ENCODE measurements around the gene SLC1A1.
A peak's percentile ranks its signal among the peaks of the same experiment; 100 is the strongest.

The SLC1A1 gene

GRCh38 chr9:4591123-4591500, 100.8 kb downstream of the SLC1A1 start:
- DNase-seq (ENCODE audit: low read depth) = peak; percentile 54
- TF ChIP-seq CTCF (IDR thresholded peaks at IDR 0.05; ENCODE audit: control insufficient read depth, extremely low read depth, insufficient read depth) = no peak
- H3K4me3 ChIP-seq (ENCODE audit: low read depth, low read length) = no peak overlapping the region

- no peak for DNase-seq (ENCODE audit: low read depth)
- TF ChIP-seq CTCF (IDR thresholded peaks at IDR 0.05; ENCODE audit: control insufficient read depth, extremely low read depth, insufficient read depth) = no peak
- no peak overlapping the region for H3K4me3 ChIP-seq (ENCODE audit: low read depth, low read length)
Observed at GRCh38 chr9:4592295-4592694, 102.0 kb downstream of the SLC1A1 start.

- no peak for DNase-seq (ENCODE audit: low read depth)
- TF ChIP-seq CTCF (IDR thresholded peaks at IDR 0.05; ENCODE audit: control insufficient read depth, extremely low read depth, insufficient read depth) = no peak
- no peak overlapping the region for H3K4me3 ChIP-seq (ENCODE audit: low read depth, low read length)
Observed at GRCh38 chr9:4592886-4593285, 102.6 kb downstream of the SLC1A1 start.

- no peak overlapping the region for H3K4me3 ChIP-seq (ENCODE audit: low read depth, low read length)
- no peak for TF ChIP-seq CTCF (IDR thresholded peaks at IDR 0.05; ENCODE audit: control insufficient read depth, extremely low read depth, insufficient read depth)
- DNase-seq (ENCODE audit: low read depth) = no peak
Observed at GRCh38 chr9:4594545-4594944, 104.3 kb downstream of the SLC1A1 start.

- no peak overlapping the region for H3K4me3 ChIP-seq (ENCODE audit: low read depth, low read length)
- DNase-seq (ENCODE audit: low read depth) = no peak
- TF ChIP-seq CTCF (IDR thresholded peaks at IDR 0.05; ENCODE audit: control insufficient read depth, extremely low read depth, insufficient read depth) = no peak
Observed at GRCh38 chr9:4594994-4595393, 104.7 kb downstream of the SLC1A1 start.

GRCh38 chr9:4596165-4596922, 106.1 kb downstream of the SLC1A1 start:
- no peak for TF ChIP-seq CTCF (IDR thresholded peaks at IDR 0.05; ENCODE audit: control insufficient read depth, extremely low read depth, insufficient read depth)
- no peak for DNase-seq (ENCODE audit: low read depth)
- no peak overlapping the region for H3K4me3 ChIP-seq (ENCODE audit: low read depth, low read length)

- no peak overlapping the region for H3K4me3 ChIP-seq (ENCODE audit: low read depth, low read length)
- no peak for TF ChIP-seq CTCF (IDR thresholded peaks at IDR 0.05; ENCODE audit: control insufficient read depth, extremely low read depth, insufficient read depth)
- no peak for DNase-seq (ENCODE audit: low read depth)
Observed at GRCh38 chr9:4600368-4600767, 110.1 kb downstream of the SLC1A1 start.
